Measurements from ENCODE around the gene CARD11.

CARD11 gene

DNA sequence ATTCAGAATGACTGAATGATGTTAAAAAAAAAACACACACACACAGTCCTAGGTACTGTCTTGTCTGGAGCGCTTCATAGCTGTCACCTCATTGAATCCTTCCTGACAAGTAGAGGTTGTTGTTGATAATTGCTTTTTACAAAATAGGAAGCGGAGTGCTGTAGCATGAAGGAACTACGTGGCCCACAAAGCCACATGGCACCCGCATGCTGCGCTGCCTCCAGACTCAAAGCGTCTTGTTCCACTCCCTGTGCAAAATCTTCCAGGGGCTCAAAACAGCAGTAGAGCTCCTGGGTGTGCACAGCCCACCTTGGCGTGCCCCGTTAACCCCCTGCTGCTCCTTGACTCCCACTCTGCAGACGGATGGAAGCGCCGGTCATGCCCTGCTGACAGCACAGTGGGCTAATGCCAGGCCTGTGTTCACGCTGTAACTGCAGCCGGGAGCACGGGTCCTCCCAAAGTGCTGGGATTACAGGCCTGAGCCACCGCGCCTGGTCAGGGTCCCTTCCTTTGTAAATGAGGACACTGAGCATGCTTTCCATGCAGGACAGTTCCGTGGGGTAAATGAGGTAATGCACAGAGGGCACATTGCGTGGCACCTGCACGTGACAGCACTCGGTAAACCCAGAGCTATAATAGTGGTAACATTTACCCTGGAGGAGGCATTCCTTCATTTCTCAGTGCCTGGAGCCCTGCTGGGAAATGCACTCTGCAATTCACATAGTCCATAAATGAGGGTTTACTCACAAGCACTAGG lies 108.5 kb downstream of the CARD11 start:
- no peak for DNase-seq (ENCODE audit: low spot score)
- TF ChIP-seq, protein P1, sequence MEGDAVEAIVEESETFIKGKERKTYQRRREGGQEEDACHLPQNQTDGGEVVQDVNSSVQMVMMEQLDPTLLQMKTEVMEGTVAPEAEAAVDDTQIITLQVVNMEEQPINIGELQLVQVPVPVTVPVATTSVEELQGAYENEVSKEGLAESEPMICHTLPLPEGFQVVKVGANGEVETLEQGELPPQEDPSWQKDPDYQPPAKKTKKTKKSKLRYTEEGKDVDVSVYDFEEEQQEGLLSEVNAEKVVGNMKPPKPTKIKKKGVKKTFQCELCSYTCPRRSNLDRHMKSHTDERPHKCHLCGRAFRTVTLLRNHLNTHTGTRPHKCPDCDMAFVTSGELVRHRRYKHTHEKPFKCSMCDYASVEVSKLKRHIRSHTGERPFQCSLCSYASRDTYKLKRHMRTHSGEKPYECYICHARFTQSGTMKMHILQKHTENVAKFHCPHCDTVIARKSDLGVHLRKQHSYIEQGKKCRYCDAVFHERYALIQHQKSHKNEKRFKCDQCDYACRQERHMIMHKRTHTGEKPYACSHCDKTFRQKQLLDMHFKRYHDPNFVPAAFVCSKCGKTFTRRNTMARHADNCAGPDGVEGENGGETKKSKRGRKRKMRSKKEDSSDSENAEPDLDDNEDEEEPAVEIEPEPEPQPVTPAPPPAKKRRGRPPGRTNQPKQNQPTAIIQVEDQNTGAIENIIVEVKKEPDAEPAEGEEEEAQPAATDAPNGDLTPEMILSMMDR (IDR thresholded peaks at IDR 0.05; ENCODE audit: extremely low read depth, missing control alignments) = no peak

DNA sequence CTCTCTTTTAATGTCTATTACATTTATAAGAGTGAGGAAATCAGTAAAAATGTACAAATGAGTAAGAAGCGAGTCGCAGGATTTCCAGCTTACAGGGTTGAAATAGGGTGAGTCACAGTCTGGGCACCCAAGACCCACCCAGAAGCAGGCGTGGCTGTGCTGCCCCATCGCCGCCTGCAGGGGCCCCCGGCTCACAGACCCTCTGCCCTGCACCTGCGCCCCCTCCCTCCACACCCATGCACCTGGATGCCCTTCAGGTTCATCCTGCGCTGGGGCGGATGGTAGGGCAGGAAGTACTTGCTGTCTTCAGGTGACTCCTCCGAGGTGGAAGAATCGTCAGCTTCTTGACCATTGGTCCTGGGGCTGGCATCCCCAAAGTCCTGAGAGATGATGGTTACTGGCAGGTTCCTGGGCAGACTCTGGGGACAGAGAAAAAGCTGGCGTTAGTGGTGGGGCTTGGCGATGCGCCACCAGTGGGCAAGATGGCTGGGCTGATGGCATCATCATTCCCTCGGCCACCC lies 109.4 kb downstream of the CARD11 start:
- DNase-seq (ENCODE audit: low spot score) = no peak
- TF ChIP-seq, protein P1 (IDR thresholded peaks at IDR 0.05; ENCODE audit: extremely low read depth, missing control alignments) = no peak

DNA sequence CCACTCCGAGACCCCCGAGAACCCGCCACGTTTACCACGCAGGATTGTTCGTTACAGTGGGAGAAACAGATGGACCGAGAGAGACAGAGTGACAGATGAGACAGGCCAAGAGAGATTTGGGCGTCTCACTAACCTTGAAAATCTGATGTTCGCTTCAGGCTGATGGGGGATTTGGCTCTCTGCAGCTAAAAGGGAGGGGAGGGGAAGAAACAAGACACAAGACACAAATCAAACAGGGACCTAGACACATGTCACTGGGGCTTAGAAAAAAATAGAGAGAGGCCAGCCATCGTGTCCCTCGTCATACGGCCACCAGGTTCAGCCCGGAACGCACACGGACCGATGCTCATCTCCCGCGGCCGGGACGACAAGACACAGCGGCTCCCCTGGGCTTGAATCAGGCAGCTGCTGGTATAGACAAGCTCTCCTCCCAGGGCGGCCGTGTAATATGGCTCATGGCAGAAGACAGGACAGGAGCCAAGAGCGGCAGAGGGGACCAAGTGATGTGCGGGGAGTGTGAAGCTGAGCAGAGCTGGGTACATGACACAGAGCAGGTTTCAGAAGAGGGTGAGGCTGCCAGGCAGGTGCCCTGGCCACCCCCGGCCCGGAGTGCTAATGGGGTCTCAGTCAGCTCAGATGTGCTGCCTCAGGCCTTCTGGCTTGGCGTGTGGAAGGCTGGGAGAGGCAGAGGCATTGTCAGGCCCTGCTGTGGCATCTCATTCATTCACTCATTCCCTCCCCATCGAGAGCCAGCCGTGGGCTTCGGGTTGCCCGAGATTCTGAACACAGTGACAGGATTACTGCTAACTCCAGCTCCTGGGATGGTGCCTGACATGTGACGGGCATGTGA lies 111.0 kb downstream of the CARD11 start:
- TF ChIP-seq, protein P1 (IDR thresholded peaks at IDR 0.05; ENCODE audit: extremely low read depth, missing control alignments) = no peak
- DNase-seq (ENCODE audit: low spot score) = no peak

DNA sequence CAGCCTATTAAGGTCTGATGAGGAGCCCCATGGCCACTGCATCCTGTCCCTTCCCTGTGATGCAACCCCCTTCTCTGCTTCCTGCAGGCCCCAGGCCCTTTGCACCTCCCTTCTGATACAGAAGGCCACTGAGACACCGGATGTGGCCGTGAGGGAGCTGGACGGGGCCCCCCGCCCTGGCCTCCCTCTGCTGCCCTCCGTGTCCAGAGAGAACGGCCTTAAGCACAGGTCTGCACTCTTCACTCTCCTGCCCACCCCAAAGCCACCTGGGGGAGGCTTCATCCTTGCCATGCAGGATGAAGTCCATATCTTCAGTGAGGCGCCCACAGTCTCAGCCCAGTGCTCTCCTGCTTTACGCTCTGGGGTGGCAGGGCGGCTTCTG lies 112.6 kb downstream of the CARD11 start:
- TF ChIP-seq, protein P1 (IDR thresholded peaks at IDR 0.05; ENCODE audit: extremely low read depth, missing control alignments) = no peak
- DNase-seq (ENCODE audit: low spot score) = no peak

DNA sequence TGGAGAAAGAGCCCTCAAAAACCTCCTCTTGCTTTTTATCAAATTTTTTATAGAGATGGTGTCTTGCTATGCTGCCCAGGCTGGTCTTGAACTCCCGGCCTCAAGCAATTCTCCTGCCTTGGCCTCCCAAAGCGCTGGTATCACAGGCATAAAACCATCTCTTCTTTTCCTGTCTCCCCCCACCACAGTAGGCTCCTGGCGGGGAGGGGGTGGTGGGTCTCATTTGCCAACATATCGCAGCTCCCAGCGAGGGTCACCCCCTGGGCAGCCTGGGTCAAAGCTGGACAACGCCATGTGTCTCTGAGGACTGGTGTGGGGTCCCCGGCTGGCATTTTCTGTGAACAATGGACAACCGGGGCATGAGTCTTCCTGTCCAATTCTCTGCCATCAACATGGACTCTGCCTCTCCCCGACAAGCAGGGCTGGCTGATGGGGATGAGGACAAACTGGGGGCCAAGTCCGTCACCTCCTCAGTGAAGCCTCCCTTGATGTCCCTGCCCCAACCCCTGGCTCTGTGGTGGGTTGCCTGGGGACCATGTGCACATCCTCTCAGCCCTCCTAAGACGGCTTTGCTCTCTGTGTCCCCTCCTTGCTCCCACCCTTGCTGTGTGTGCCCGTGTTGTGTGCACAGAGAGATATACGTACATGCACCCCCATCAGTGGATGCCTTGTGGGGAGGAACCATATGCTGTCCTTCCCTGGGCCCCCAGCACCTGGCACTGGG lies 113.2 kb downstream of the CARD11 start:
- TF ChIP-seq, protein P1 (IDR thresholded peaks at IDR 0.05; ENCODE audit: extremely low read depth, missing control alignments) = no peak
- no peak for DNase-seq (ENCODE audit: low spot score)

DNA sequence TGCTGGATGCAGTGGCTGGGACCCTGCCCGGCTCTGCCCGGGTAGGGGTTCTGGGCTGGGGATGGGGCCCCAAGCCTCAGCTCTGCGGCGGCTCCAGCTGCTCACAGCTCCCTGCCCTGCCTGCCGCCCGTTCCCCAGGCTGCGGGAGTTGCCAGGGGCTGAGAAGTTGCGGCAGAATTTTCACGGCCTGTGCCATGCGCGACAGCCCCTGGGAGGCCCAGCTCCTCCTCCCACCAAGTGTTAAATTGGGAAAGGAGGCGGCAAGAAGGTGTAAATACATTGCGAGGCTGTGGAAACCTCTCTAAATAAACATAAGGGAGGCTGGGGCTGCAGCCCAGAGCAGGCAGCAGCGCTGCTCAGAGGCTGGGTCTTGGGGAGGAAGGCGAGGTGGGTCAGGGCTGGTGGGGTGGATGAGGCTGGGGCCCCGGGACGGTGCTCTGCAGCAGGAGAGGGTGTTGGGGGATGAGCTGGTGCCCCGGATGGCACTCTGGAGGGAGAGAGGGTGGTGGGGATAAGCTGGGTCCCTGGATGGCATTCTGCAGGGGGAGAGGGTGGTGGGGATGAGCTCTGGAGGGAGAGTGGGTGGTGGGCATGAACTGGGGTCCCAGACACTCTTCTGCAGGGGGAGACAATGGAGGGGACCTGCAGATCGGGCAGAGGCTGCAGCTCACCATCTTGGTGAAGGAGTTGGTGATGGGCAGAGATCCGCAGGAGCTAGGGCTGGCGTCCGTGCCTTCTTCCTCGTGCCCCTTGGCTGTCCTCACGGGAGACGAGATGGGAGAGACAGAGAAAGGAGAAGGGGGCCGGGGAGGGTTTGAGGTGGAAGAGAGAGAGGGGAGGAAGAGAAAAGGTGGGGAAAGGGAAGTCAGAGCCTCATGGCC lies 114.1 kb downstream of the CARD11 start:
- TF ChIP-seq, protein P1 (IDR thresholded peaks at IDR 0.05; ENCODE audit: extremely low read depth, missing control alignments) = no peak
- no peak for DNase-seq (ENCODE audit: low spot score)

Data from GM20000 (cell line).